Activated CD8-positive, alpha-beta T cell treated with anti-CD3 and anti-CD28 coated beads for 36 hours (primary cell): Measurements from ENCODE around the gene EYS. TPM values are rescaled to one million over a fixed set of nuclear protein-coding genes. Genes with fewer than 3 reads are reported as not detected.

Experiments
- ATAC-seq: fragments of 200-7000 bp; cut with Tn5 transposase; one replicate; pipeline ENCODE4 v1.10.0; 2021; ENCODE audit warnings: mild to moderate bottlenecking, moderate library complexity
- CTCF ChIA-PET: fragments of 350-600 bp; sonication (Branson Sonifier 250); formaldehyde crosslinking; loops from one replicate; lab custom pipeline; 2021; ENCODE audit warnings: antibody characterized with exemption; lab: Charles Lee
- POLR2A ChIA-PET: fragments of 350-600 bp; sonication (Branson Sonifier 250); formaldehyde crosslinking; loops from one replicate; lab custom pipeline; 2021; ENCODE audit warnings: antibody characterized with exemption; lab: Charles Lee
- DNase-seq: peaks from one replicate; pipeline ENCODE4 v3.0.0-alpha.2; 2020
- H3K27ac Mint-ChIP-seq: one replicate; pipeline ENCODE4 v1.8.0; 2021; ENCODE audit warnings: mild to moderate bottlenecking, mixed read lengths
- H3K27me3 Mint-ChIP-seq: one replicate; pipeline ENCODE4 v1.8.0; 2021; ENCODE audit warnings: mixed read lengths
- H3K36me3 Mint-ChIP-seq: one replicate; pipeline ENCODE4 v1.8.0; 2021; ENCODE audit warnings: low read depth, mixed read lengths
- H3K4me1 Mint-ChIP-seq: one replicate; pipeline ENCODE4 v1.8.0; 2021; ENCODE audit warnings: low read depth, mixed read lengths
- H3K4me3 Mint-ChIP-seq: one replicate; pipeline ENCODE4 v1.8.0; 2021; ENCODE audit warnings: mild to moderate bottlenecking, moderate library complexity, mixed read lengths
- H3K9me3 Mint-ChIP-seq: one replicate; pipeline ENCODE4 v1.8.0; 2021; ENCODE audit warnings: mixed read lengths
- CTCF ChIP-seq: fragments of 200-600 bp; IDR thresholded peaks from one replicate; pipeline ENCODE4 v1.8.0; 2022; ENCODE audit warnings: antibody characterized with exemption, mild to moderate bottlenecking
- intact Hi-C: fragments of 100-400 bp; cut with micrococcal nuclease; formaldehyde crosslinking; loops from one replicate; pipeline ENCODE4 v1.10.0; 2022
- total RNA-seq, 2 experiments: library from RNA; stranded (reverse); gene quantifications; one replicate each; pipeline ENCODE4 v1.2.3, GENCODE V29; 2021

EYS gene
- total RNA-seq, 2 experiments from 2014 or later, result not detected

DNA sequence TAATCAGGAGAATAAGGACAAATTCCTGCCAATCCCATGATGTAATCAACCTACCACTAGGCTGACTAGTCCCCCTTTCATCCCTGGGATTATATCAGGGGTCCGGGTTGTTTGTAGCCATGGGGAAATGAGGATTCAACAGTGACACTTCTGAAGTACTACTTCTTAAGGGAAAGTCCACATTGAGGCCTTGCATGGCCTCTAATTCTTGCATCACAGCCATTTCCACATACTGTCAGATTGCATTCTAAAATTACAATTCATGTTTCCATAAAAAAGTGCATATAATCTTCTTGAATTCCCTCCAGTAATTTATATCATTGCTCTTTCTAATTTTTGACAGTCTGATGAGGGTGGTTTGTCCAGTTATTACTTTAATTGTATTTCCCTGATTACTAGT, 1887.2 kb downstream of the EYS start:
- Mint-ChIP-seq H3K9me3 (no peaks in the 10 kb centered on the region), H3K36me3 (no peaks in the 10 kb centered on the region), H3K27me3 (no peaks in the 10 kb centered on the region), H3K4me3 (no peak overlapping the region), H3K27ac (no peak overlapping the region), H3K4me1 (no peaks in the 10 kb centered on the region)
- intact Hi-C loops, result no loop called here
- CTCF ChIA-PET, result no interaction called here
- no peak for TF ChIP-seq CTCF
- POLR2A ChIA-PET, result no interaction called here
- DNase-seq, result no peak
- no peak for ATAC-seq

- Mint-ChIP-seq H3K4me1 (no peaks in the 10 kb centered on the region), H3K36me3 (no peaks in the 10 kb centered on the region), H3K27me3 (peaks cover 3% of the 10 kb centered on the region), H3K4me3 (no peak overlapping the region), H3K27ac (no peak overlapping the region), H3K9me3 (no peaks in the 10 kb centered on the region)
- ChIA-PET CTCF (interaction anchor here (1.1 to 1.3 kb wide), 2 partner anchors 15 to 219 kb away, joined by 3 read pairs; no protein-coding TSS in a partner anchor), POLR2A (no interaction called here)
- DNase-seq (no peak), ATAC-seq (no peak)
- no peak for TF ChIP-seq CTCF
- intact Hi-C loops, result no loop called here
These were observed 1889.5 kb downstream of the EYS start for GRCh38 chr6:63817492-63818050.

- intact Hi-C loops, result no loop called here
- no peaks in the 10 kb centered on the region for H3K9me3 Mint-ChIP-seq
- H3K4me3 Mint-ChIP-seq, result no peak overlapping the region
- H3K27ac Mint-ChIP-seq, result no peak overlapping the region
- H3K36me3 Mint-ChIP-seq, result no peaks in the 10 kb centered on the region
- no peak for ATAC-seq
- ChIA-PET CTCF (interaction anchor here (1.1 to 1.3 kb wide), 2 partner anchors 14 to 219 kb away, joined by 3 read pairs; no protein-coding TSS in a partner anchor), POLR2A (no interaction called here)
- no peak for DNase-seq
- peaks cover 3% of the 10 kb centered on the region for H3K27me3 Mint-ChIP-seq
- TF ChIP-seq CTCF, result no peak
- no peaks in the 10 kb centered on the region for H3K4me1 Mint-ChIP-seq
These were observed 1890.0 kb downstream of the EYS start for GRCh38 chr6:63816982-63817436.

GRCh38 chr6:63816401-63816981, 1890.5 kb downstream of the EYS start:
- ChIA-PET CTCF (interaction anchor here (1.3 to 1.4 kb wide), 2 partner anchors 14 to 218 kb away, joined by 3 read pairs; no protein-coding TSS in a partner anchor), POLR2A (no interaction called here)
- Mint-ChIP-seq H3K36me3 (no peaks in the 10 kb centered on the region), H3K4me3 (no peak overlapping the region), H3K9me3 (no peaks in the 10 kb centered on the region), H3K27ac (no peak overlapping the region), H3K4me1 (no peaks in the 10 kb centered on the region), H3K27me3 (peaks cover 4% of the 10 kb centered on the region)
- DNase-seq (no peak), ATAC-seq (no peak)
- intact Hi-C loops, result no loop called here
- no peak for TF ChIP-seq CTCF

GRCh38 chr6:63814459-63814858, 1892.6 kb downstream of the EYS start:
- intact Hi-C loops, result no loop called here
- CTCF ChIA-PET, result no interaction called here
- H3K27me3 Mint-ChIP-seq, result peaks cover 6% of the 10 kb centered on the region

More at GRCh38 chr6:63814459-63814858, 1892.6 kb downstream of the EYS start:
- POLR2A ChIA-PET, result no interaction called here
- H3K36me3 Mint-ChIP-seq, result no peaks in the 10 kb centered on the region
- H3K4me1 Mint-ChIP-seq, result no peaks in the 10 kb centered on the region
- H3K9me3 Mint-ChIP-seq, result no peaks in the 10 kb centered on the region
- H3K27ac Mint-ChIP-seq, result no peak overlapping the region
- TF ChIP-seq CTCF, result no peak
- no peak for DNase-seq
- ATAC-seq, result no peak
- no peak overlapping the region for H3K4me3 Mint-ChIP-seq
